HepG2 (cell line): ENCODE measurements around the gene GFRAL.

Experiments
- ZKSCAN5 ChIP-seq: sonication (generic); formaldehyde crosslinking; IDR thresholded peaks from 2 replicates; pipeline ENCODE4 v1.5.1; 2020; ENCODE audit warnings: mild to moderate bottlenecking, missing genetic modification reagents
- ZNF331 ChIP-seq: sonication (generic); formaldehyde crosslinking; IDR thresholded peaks from 2 replicates; pipeline ENCODE4 v1.4.0; 2020; ENCODE audit warnings: missing genetic modification reagents
- ZNF644 ChIP-seq: IDR thresholded peaks from 2 replicates; pipeline ENCODE4 v1.6.1; 2016; ENCODE audit warnings: low read depth

GRCh38 chr6:55423933-55424332 is 96.7 kb downstream of the GFRAL start:
- TF ChIP-seq ZNF331 (CRISPR knock-in tag) (no peak), ZNF644 (no peak), ZKSCAN5 (no peak)
